NCI-H2196 (cell line): ENCODE results near the gene BLM.

Experiments
- DNase-seq: peaks from one replicate; lab custom pipeline; 2025; ENCODE audit not compliant: unreplicated experiment; lab: John Stamatoyannopoulos, UW

The BLM gene

DNA sequence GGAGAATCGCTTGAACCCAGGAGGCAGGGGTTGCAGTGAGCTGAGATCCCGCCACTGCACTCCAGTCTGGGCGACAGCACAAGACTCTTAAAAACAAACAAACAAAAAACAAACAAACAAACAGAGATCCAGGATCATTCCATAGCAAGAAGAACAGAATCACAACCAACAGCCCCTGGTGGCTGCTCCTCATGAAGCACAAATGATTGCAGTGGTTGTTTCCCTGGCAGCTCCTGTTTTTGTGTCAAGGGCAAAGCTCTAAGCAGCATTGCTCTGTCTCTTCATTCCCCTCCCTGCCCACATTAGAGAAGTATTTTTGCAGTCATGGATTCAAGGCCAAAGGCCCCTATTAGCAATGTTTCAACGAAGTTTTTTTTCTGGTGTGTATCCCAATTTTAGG, 25.8 kb upstream of the BLM start:
- no peak for DNase-seq

DNA sequence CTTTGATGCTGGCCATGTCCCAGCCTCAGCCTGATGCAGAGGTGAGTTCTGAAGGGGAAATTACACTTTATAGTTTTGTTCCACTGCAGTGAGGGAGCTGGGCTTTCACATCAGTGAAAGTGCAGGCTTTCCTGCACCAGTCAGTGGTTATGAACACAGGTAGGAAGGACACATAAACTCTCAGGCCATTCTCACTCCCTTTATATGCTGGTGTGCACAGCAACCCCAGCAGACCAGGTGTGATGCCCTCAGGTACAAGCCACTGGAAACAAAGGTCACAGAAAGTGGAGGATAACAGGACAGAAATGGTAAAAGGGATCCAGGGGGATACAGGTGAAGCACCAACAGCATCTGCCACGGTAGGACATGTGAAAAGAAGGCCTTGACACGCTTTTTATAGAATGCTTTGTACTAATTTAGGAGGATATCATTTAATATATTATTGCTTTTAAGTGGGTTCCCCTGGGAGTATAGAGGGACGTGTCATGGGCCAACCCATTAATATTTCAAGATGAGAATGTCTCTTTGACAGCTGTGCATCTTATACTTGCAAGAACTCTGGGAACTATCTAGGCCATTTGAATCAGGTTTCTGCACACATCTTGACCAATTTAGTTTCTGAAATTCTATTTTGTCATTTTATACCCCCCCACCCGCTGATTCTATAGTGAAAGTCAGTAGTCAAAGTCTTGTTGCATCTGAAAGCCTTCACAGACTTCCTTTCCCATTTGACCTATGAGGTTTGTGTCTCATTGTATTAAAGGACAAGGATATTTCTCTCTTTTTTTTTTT, 25.0 kb upstream of the BLM start:
- DNase-seq = no peak

DNA sequence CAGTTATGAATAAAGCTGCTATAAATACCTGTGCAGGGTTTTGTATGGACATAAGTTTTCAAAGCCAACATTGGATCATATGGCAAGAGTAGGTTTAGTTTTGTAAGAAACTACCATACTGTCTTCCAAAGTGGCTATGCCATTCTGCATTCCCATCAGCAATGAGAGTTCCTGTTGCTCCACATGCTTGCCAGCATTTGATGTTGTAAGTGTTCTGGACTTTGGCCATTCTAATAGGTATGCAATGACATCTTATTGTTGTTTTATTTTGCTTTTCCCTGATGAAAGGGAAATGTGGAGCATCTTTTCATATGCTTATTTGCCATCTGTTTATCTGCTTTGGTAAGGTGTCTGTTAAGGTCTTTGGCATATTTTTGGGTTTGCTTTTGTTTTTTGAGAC, 22.2 kb upstream of the BLM start:
- no peak for DNase-seq

DNA sequence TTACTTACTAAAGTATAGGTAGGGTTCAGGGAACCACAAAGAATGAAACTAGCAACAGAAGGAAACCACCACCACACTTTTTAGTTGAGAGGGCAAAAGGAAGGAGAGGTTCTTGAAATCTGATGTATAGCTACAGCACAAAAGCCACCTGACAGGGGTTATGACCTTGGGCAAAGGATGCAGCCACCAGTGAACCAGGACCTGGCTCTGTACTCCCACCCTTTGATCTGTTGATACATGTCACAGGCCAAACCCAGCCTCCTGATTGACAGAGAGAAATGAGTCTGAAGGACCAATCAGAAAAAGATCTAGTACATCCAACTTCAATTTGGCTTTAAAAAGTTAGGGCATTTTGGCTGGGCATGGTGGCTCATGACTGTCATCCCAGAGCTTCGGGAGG, 20.0 kb upstream of the BLM start:
- DNase-seq = no peak

DNA sequence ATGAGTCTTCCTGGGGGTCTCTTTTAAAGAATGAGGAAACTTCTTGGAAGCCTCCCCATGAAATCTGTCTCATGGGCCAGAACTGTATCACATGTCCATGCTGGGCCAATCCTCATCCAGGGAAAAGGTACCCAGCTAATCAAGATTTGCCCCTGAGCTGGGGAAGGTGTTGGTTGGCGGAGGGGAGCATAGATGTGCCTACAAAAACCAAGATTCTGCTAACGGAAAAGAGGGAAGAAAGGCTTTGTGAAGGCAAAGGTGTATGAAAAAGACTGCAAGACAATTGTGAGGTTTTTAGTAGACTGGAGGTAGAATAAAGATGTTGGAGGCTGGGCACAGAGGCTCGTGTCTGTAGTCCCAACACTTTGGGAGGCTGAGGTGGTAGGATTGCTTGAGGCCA, 18.5 kb upstream of the BLM start:
- no peak for DNase-seq

DNA sequence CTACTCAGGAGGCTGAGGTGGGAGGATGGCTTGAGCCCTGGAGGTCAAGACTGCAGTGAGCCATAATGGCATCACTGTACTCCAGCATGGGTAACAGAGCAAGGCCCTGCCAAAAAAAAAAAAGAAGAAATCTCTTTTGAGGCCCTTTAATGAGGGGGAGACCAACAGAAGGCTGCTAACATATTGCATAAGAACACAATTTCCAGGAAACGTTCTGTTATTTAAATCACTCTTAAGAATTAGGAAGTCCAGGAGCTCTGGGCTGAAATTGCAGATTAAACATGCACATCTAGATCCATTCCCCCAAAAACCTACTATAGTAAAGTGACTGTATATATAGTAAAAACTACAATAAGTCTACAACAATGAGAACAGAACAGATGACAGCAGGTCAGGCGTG, 16.1 kb upstream of the BLM start:
- no peak for DNase-seq

DNA sequence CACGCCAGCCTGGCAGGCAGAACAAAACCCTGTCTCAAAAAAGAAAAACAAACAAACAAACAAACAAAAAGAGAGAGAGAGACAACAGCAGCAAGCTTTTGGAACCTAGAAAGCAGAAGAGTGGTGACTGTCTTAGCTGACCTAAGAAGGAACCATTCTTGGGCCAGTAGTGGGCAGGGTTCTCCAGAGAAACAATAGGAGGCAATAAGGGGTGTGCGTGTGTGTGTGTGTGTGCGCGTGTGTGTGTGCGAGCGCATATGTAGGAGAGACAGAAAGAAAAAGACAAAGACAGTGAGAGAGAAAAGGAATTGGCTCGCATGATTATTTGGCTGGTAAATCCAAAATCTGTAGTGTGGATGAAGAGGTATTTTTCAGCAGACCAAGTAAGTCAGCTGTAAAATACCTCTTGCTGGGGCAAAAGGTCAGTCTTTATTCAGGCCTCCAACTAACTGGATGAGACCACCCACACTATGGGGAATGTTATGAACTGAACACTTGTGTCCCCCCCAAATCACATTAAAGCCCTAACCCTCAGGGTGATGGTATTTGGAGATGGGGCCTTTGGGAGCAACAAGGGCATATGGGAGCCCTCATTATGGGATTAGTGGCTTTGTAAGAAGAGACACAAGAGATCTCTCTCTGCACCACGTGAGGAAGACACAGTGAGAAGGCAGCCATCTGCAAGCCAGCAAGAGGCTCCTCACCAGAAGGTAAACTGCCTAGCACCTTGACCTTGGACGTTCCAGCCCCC, 15.1 kb upstream of the BLM start:
- DNase-seq = no peak

DNA sequence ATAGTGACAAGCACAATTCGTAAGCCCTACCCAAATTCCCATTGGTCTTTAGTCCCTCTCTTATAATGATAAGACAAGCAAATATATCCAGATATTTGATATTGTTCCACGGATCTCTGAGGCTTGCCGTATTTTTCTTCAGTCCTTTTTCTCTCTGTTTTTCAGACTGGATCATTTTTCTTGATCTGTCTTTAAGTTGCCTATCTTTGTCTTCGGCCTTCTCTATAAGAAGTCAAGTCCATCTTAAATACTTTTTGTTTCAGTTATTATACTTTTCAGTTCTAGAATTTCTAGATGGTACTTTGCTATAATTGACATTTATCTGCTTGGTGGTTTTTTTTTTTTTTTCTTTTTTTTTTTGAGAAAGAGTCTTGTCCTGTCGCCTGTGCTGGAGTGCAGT, 13.7 kb upstream of the BLM start:
- DNase-seq = no peak

DNA sequence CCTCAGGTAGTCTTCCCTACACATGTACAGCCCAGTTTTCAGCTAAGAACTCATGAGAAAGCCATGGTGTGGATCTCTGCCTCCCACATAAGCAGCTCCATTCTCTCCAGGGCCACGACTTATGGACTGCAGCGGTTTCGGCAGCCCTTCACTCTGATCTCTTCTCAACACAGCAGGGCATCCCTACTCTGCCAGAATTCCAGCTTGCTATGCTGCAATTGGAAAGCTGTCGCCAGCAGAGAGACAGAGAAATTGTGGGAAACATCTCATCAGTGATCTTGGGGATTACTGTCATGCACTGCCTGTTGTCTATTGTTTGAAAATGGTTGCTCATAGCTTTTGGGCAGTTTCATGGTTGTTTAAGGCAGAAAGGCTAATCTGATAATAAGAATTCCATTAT, 11.9 kb upstream of the BLM start:
- DNase-seq = no peak

DNA sequence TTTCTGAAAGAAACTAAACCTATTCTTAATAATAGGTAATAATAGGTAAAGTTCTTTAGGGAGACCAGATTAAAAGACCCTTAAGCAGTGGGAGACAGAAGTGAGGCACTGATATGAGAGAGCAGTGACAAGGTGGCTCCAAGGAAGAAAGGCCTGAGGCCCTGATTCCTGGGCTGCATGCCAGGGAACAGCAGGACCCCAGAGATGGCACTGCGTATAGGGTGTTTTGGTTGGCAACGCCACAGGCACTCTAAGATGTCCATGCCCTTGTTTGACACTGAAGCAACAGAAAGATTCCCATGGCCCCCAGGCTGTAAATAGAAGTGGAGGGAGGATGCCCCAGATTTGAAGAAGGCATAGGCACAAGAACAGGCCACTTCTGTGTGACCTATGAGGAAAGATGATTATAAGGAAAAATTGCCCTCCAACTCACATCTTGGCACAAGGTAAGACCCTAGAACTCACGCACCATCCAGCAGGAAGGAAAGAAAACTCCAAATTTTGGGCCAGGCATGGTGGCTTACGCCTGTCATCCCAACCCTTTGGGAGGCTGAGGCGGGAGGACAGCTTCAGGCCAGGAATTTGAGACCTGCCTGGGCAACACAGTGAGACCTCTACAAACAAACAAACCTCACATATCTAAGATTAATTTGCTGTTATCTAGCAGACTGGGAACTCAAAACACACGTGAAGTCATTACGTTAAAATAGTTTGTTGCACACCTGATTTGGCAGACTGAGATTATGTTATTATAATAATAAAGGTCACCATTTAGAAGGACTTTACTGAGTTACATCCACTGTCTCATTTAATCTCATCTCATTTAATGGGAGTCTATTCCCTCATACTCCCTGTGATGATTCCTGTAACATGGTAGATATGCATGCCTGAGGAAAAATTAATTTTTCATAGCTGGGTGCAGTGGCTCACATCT, 10.5 kb upstream of the BLM start:
- DNase-seq = peak; percentile 14

DNA sequence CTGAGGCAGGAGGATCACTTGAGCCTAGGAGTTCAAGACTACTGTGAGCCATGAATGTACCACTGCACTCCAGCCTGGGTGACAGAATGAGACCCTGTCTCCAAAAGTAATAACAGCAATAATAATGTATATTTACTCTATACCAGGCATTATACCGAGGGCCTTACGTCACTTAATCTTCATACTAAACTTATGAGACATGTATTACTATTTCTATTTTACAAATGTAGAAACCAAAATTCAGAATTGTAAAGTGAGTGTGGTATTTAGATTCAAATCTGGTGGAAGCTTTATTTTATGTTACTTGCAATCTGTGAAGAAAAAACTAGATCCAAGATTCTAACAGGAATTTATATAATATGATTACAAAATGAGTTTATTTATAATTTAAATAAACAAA, 9.7 kb upstream of the BLM start:
- DNase-seq = no peak

DNA sequence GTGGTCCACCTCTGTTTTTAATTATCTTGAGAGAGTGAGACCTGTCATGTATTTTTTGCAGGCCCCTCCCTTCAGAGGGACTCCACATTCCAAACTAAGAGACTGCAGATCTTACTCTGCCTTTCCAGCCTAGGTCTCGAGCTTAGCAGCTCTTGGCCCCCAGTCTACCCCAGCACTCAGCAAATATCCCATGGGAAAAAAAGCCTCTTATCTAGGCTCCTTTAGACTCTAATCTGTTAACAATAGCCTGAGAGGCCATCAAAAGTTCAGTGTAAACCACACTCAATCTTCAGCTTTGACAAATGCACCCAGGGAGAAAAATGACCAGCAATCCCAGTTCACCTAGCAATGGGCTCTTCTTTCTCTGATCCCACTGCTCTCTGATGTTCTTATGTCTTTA, 8.6 kb upstream of the BLM start:
- no peak for DNase-seq

DNA sequence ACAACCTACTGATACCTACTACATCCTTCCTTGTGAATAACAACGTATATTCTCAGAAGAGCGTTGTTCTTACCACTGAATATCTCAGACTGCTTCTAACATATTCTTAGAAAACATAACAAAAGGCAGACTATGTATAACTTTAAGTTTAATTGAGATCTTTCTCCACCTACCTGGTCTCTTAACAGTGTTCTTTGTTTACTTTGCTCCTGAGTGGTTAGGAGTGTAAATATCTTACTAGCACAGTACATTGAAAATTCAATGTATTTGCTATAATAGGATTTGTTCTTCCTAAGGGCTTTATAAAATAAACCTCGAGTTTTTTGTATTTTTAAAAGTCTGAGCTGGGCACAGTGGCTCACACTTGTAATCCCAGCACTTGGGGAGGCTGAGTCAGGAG, 7.9 kb upstream of the BLM start:
- DNase-seq = no peak

DNA sequence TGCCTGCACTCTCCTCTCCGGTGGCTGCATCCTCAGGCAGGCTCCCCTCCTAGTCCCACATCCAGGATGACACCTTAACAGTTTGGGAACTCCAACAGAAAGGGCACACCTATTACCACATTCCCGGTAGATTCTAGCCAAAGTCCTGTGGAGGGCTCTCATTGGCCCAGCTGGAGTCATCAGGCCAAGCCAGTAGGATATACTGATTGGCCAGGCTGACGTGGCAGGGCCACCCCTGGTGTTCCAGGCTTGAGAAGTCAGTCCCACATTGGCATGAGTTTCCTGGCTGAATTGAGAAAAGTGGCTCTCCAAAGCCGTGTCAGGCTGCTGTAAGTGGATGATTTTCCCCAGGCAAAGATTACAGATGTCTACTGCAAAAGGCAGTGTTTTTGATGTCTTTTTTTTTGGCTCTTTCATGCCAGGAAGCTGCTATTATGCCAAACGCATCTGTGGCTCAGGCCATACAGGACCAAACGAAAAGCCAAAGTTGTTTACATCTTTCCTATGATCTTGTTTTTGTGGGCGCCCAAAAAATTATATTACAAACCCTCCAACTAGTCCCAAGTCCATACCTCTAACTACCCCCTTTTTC, 6.6 kb upstream of the BLM start:
- DNase-seq = no peak

DNA sequence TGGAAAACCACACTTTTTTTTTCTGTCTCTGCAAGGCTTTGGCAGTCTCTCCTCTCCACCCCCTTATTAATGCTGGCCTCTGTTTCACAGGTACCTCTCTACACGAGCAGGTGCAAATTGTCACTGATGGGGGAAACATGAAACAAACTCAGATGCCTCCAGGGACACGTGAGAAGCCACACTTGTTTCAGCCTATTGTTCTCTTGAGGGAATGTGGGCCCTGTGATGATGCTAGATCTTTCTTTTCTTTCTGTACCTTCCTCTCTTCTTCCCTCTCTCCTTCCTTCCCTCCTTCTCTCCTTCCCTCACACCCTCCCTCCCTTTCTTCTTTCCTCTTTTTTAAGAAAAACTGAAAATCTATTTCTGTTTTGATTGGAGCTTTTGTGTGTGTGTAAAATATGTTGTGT, 5.7 kb upstream of the BLM start:
- DNase-seq = no peak

DNA sequence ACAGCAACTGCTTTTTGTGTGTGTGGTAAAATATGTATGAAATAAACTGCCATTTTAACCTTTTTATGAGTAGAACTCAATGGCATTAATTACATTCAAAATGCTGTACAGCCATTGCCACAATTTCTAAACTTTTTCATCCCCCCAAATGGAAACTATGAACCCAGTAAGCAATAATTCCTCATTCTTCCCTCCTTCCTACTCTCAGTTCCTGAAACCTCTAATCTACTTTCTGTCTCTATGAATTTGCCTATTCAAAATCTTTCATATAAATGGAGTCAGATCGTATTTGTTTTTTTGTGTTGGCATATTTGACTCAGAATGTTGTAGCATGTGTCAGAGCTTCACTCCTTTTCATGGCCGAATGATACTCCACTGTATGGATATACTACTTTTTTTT, 5.3 kb upstream of the BLM start:
- no peak for DNase-seq

DNA sequence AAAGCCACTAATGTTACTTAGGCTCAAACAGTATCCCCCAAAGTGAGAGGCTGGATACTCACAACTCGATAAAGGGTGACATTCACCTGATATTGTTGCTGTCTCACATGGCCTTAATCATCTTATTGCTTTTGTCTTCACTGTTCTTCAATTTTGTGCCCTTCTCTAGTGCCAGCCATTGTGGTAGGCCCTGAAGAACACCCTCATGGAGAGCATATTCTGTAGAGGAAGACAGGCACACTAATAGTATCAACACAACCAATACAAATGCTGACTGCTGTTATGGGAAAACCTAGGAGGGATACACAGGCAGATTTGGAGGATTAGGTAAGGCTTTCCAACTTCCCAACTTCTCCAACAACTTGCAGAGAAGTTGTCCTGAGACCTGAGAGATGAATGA, 4.1 kb upstream of the BLM start:
- DNase-seq = no peak

DNA sequence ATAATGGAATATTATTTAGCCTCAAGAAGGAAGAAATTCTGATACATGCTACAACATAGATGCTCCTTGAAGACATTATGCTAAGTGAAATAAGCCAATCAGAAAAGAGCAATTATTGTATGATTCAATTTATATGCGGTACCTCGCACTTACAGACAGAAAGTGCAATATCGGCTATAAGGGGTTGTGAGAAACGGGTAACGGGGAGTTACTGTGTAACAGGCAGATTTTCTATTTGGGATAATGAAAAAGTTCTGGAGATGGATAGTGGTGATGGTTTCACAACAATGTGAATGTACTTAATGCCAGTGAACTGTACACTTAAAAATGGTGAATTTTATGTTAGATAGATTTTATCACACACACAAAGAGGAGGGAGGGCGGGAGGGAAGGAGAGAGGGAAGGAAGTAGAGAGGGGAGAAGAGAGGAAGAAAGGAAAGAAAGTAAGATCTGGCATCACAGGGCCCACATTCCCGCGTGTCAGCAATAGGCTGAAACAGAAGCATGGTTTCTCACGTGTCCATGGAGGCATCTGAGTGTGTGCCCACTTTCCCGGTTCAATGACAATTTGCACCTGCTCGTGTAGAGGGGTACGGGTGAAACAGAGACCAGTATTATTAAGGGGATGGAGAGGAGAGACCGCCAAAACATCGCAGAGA, 700 bp upstream of the BLM start:
- DNase-seq = no peak

DNA sequence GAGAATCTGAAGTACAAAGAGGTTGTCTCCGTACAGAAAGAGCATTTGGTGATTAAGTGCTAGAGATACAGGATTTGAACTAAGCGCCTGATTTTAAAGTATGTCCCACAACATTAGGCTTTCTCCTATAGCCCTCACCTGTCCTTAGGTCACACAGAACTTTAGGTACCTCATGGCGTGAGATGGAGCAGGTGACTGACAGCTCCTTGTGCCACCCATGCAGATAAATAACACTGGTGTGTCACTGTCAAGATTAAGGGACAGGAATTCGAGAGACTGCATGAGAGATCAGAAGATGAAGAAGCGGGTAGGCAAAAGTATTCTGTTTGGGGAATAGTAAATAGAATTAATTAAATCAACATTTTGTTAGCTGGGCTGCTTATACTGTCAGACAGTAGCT, 1.1 kb downstream of the BLM start:
- DNase-seq = no peak

DNA sequence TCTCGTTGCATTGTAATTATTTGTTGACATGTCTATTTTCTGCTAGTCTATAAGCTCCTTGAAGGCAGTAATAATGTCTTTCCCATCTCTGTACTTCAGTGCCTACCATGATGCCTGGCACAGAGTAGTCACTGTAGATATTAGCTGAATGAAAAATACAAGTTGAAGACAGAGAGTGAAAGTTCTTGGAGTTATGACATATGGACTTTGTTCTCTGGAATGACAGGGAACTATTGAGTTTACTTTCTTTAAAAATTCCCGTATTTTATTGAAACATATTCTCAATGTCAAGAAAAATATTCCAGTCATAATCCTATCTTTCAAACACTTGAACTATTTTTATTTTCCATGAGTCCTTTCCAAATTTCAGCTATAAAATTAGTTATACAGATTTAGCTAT, 3.0 kb downstream of the BLM start:
- DNase-seq = no peak

DNA sequence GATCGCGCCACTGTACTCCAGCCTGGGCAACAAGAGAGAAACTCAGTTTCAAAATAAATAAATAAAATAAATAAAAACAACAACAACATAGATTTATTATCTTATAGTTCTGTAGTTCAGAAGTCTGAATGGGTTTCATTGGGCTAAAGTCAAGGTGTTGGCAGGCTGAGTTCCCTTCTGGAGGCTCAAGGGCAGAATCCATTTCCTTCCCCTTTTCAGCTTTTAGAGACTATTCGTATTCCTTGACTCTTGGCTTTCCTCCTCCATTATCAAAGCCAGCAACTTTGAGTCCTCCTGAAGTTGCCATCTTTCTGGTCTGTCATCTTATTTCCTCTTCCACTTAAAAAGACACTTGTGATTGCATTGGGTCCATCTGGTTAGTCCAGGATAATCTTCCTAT, 12.1 kb downstream of the BLM start:
- no peak for DNase-seq
